HG02759 (cell line): Measurements from ENCODE around the gene SNAP29.
"Not testable (repeated sequence)": the region's sequence is repeated elsewhere in the genome, so short reads cannot be mapped to it uniquely, and the experiment has no call there.

Experiments
- ATAC-seq: cut with Tn5 transposase; IDR thresholded peaks from one replicate; pipeline ENCODE4 v1.9.1; 2021; ENCODE audit warnings: mild to moderate bottlenecking, moderate library complexity; ENCODE audit not compliant: unreplicated experiment

The SNAP29 gene

GRCh38 chr22:20834206-20834605, 24.6 kb upstream of the SNAP29 start:
- ATAC-seq, result no peak

- no peak for ATAC-seq
Measured at GRCh38 chr22:20834725-20835124, 24.1 kb upstream of the SNAP29 start.

DNA sequence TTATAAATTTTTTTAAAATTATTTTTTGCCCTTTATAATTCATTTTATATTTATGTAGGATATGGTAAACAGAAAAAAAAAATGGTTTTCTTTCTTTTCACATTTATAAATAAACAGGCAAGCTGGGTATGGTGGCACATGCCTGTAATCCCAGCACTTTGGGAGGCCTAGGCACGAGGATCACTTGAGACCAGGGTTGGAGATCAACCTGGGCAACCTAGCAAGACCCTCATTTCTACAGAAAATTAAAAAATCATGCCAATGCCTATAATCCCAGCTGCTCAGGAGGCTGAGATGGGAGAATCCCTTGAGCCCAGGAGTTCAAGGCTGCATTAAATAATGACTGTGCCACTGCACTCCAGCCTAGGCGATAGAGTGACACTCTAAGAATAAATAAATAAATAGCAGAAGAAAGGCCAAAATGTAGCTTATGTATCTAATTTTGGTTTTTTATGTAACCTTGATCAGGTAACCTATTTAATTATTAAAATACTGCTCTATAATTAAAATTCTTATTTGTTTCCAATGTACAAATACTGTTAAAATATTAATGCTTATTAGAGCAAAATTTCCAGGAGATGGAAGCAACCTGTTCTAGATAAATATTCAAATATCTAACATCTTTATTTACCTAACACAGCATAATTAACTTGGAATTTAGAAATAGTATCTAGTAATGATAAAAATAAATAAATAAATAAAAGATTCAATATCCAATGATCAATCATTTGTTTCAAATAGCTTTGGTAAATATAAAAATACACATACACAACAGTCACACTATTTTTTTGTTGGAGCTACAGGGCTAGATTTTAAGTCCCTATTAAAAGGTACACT, 21.6 kb upstream of the SNAP29 start:
- no peak for ATAC-seq

DNA sequence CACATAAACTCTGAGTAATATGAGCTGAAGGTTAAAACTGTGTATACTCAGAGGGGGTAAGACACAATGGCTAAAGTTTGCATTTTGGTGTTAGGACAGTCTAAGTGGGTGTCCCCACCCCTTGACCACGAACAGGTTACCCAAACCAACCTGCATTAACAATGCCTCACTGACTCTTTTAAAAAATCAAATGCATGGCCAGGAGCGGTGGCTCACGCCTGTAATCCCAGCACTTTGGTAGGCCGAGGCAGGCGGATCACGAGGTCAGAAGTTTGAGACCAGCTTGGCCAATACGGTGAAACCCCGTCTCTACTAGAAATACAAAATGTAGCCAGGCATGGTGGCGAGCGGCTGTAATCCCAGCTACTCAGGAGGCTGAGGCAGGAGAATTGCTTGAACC, 19.5 kb upstream of the SNAP29 start:
- ATAC-seq, result not testable (repeated sequence)

DNA sequence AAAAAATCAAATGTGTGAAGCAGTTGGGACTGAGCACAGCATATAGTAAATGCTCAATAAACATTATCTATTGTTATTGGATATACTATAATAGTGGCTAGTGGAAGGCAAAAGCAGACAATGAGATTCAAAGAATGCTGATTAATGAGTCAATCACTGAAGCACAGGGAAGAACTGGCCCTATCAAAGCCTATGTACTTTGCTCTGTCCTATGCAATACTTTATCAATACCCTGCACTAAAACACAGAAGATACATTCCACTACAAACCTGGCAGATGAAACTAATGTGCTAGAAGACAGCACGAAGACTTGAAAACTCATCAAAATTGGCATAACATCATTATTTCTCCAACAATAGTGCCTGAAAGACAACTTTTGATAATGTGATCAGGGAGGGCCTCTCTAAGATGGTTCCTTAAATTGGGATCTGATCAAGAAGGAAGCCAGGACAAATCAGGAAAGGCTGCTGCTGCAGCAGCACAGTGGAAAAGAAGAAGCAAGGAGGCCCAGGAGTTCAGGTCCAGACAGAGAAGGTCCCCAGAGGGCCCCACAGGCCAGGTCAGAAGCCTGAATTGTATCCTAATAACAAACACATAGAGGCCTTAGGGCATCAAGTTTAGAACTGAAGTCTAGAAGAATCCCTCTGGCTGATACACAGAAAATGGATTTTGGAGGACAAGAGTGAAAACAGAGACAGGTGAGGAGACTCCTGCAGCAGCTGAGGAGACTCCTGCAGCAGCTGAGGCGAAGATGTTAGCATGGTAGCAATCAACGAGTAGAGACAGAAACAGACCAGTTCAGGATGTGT, 18.8 kb upstream of the SNAP29 start:
- no peak for ATAC-seq

DNA sequence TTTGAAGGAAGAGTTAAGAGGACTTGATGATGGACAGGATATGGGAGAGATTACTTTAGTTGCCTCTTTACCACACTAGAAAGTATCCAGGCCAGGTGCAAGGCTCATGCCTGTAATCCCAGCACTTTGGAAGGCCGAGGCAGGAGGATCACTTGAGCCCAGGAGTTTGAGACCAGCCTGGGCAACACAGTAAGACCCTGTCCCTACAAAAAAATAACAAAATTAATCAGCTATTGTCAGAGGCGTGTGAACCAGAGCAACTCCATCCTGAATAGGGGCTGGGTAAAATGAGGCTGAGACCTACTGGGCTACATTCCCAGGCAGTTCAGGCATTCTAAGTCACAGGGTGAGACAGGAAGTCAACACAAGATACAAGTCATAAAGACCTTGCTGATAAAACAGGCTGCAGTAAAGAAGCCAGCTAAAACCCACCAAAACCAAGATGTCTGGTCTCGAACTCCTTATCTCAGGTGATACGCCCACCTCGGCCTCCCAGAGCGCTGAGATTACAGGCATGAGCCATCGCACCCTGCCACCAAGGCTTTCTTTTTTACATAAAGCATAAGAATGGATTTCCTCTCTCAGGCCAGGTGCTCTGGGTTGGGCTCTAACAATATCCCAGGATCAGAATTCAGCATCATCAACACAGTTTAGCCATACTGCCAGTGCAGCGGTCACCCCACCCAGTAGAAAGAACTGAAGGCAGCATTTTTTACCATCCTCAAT, 18.0 kb upstream of the SNAP29 start:
- ATAC-seq, result no peak

- no peak for ATAC-seq
Measured at GRCh38 chr22:20843501-20843900, 15.3 kb upstream of the SNAP29 start.

DNA sequence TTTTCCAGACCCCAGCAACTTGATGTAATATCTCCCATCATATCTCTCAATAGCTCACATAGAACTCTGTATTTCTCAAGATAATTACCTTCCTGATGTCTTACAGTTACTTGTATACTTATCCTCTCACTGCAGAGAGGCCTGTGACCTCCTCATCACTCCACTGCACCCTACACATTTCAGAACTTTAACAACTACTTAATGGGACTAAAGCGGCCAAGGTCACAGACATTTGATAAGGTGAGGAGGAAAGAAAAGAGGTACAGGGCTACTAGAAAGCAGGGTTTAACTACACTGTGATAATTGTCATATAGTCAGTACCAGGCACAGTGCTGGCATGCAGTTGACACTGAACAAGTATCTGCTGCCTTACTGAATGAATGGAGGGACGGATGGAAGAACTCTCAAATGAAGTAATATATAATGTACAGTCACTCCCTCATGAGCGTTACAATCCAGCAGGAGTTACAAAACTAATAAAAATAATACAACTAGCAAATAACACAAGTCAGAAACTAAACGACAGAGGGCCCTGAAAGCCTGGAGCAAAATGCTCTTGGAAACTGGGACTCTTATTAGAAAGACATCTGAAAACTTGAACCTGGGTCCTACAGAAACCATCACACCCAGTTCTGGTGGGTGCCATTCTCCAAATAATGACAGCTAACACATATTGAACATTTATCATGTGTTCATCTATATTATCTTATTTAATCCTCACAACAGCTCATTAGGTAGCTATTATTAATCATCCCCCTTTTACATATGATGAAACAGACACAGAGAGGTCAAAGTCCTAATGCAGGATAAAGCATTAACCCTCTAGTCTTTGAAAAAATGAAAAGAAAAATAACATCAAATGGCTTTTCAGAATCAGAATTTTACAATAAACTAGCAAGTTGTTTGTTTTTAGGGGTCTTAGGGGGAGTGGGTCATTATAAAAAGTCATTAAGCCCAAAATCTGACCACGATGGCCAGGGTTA, 14.5 kb upstream of the SNAP29 start:
- ATAC-seq, result no peak

DNA sequence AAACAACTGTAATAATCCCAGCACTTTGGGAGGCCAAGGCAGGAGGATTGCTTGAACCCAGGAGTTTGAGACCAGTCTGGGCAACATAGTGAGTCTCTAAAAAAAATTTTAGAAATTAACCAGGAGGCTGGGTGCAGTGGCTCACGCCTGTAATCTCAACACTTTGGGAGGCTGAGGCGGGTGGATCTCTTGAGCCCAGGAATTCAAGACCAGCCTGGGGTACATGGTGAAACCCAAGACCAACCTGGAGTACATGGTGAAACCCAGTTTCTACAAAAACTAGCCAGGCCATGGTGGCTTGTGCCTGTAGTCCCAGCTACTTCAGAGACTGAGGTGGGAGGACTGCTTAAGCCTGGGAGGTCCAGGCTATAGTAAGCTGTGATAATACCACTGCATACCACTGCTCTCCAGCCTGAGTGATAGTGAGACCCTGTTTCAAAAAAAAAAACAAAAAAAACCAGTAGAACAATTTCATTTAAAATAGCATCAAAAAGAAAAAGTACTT, 11.4 kb upstream of the SNAP29 start:
- no peak for ATAC-seq

GRCh38 chr22:20852076-20852475, 6.7 kb upstream of the SNAP29 start:
- no peak for ATAC-seq

- no peak for ATAC-seq
Measured at GRCh38 chr22:20852503-20852902, 6.3 kb upstream of the SNAP29 start.

- ATAC-seq, result no peak
Measured at GRCh38 chr22:20853236-20853660, 5.6 kb upstream of the SNAP29 start.

DNA sequence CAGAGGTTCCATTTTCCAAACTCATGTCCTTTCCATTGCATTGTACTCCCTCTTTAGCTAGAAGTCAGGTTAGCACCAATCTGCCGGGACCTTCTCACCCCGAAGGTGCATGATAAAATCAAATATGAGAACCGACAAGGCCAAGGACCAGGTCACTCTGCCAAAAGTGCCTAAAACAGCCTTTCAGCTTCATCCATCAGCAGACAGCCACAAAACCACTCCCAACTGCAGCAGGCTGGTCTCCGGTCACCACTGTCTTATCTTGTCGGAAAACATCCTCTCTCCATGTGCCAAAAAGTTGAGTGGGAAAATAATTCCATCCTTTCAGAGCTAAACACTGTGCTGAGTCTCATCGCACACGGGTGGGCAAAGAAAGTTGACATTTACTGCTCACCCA, 1.6 kb upstream of the SNAP29 start:
- ATAC-seq, result no peak

GRCh38 chr22:20857838-20858614, 781 bp upstream of the SNAP29 start:
- peak; percentile 47 for ATAC-seq

GRCh38 chr22:20859615-20860014, 808 bp downstream of the SNAP29 start:
- ATAC-seq, result no peak

DNA sequence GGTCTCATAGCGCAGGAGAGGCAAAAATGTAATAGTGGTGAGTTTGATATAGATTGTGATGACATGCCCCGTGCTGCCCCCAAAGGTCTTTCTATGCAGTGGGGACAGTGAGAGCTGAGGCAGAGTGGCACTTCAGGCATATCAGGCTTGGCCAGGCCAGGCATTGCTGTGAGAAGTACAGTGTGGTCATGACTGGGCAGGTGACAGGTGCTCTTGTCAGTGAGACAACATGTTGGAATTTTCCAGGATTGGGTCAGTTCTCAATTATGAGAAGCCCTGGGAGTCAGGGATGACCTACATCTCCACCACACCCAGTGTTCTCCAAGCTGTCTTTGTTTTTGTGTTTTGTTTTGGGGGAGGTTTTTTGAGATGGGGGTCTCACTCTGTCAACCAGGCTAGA, 3.7 kb downstream of the SNAP29 start:
- no peak for ATAC-seq

DNA sequence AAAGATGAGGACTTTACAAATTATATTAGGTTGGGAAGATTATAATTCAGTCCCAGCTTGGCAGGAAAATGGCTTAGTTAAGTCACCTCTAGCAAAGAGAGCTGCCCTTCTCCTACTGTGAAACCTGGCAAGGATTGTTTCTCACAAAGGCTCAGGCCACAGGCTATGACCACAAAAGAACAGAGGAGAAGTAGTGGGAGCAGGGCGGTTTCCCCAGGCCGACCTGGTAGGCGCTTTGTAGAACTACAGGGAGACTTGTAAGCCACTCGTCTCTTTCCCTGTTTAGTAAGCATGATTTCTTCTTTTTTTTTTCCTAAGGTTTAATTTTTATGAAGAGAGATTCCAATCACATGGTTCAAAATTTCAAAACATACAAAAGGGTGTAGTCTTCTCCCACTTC, 4.6 kb downstream of the SNAP29 start:
- ATAC-seq, result no peak

GRCh38 chr22:20864186-20864908, 5.5 kb downstream of the SNAP29 start:
- ATAC-seq, result no peak

- ATAC-seq, result no peak
Measured at GRCh38 chr22:20865331-20865730, 6.5 kb downstream of the SNAP29 start.
